ENCODE measurements around the gene GCSH.

DNA sequence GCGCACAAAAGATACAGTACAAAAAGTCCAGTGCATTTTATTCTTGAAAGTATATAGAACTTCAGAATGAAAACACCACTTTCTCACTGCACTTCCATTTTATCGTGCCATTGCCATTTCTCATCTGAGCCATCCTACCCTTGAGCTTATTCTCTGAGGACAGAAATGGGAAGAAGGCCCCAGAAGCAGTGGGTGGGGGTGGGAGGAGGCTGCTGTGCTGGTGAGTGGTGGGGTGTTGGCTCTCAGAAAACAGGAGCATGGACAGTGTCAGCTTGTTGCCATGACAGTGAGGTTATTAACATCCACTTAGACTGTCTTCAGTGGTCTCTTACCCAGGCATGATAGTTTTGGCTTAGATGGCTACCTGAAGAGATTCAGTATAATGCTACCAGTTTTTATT lies 56.1 kb downstream of the GCSH start:
- TF ChIP-seq, protein P1, sequence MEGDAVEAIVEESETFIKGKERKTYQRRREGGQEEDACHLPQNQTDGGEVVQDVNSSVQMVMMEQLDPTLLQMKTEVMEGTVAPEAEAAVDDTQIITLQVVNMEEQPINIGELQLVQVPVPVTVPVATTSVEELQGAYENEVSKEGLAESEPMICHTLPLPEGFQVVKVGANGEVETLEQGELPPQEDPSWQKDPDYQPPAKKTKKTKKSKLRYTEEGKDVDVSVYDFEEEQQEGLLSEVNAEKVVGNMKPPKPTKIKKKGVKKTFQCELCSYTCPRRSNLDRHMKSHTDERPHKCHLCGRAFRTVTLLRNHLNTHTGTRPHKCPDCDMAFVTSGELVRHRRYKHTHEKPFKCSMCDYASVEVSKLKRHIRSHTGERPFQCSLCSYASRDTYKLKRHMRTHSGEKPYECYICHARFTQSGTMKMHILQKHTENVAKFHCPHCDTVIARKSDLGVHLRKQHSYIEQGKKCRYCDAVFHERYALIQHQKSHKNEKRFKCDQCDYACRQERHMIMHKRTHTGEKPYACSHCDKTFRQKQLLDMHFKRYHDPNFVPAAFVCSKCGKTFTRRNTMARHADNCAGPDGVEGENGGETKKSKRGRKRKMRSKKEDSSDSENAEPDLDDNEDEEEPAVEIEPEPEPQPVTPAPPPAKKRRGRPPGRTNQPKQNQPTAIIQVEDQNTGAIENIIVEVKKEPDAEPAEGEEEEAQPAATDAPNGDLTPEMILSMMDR (IDR thresholded peaks at IDR 0.05; ENCODE audit: low read depth, low read length, missing input control) = no peak
- TF ChIP-seq SP1 (IDR thresholded peaks at IDR 0.05) = no peak
- no peak for TF ChIP-seq YY1 (IDR thresholded peaks at IDR 0.05)
- TF ChIP-seq, protein P2, sequence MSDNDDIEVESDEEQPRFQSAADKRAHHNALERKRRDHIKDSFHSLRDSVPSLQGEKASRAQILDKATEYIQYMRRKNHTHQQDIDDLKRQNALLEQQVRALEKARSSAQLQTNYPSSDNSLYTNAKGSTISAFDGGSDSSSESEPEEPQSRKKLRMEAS (IDR thresholded peaks at IDR 0.05) = no peak
